Vagina (tissue), 2 donors: ENCODE results near the gene TSTD1. TPM values are rescaled to one million over a fixed set of nuclear protein-coding genes. Genes with fewer than 3 reads are reported as not detected.
"Not testable (repeated sequence)": the region's sequence is repeated elsewhere in the genome, so short reads cannot be mapped to it uniquely, and the experiment has no call there.

Source experiments
- DNase-seq, 2 donors: peaks; one replicate each; pipeline ENCODE4 v3.0.0-alpha.2; 2017; ENCODE audit errors: extremely low spot score in 2 of 2
- H3K27ac ChIP-seq: fragments of 200-600 bp; sonication (generic); one replicate; pipeline ENCODE4 v1.5.1; 2019
- H3K27me3 ChIP-seq: fragments of 200-600 bp; sonication (generic); one replicate; pipeline ENCODE4 v1.5.1; 2019
- H3K36me3 ChIP-seq, 2 donors: fragments of 200-600 bp; sonication (generic); one replicate each; pipeline ENCODE4 v1.5.1; 2017 to 2019
- H3K4me1 ChIP-seq: fragments of 200-600 bp; sonication (generic); one replicate; pipeline ENCODE4 v1.5.1; 2019
- H3K4me3 ChIP-seq, 2 donors: fragments of 200-600 bp; sonication (generic); 1 replicate in 1 of 2; 2 replicates in 1 of 2; pipeline ENCODE4 v1.5.1; 2016 to 2019
- H3K9me3 ChIP-seq: fragments of 200-600 bp; sonication (generic); one replicate; pipeline ENCODE4 v1.5.1; 2019
- CTCF ChIP-seq, 3 experiments: fragments of 450-650 bp in 2 of 3; fragments of 200-600 bp in 1 of 3; sonication (generic) in 1 of 3; IDR thresholded peaks; one replicate each; pipeline ENCODE4 v1.5.1; 2017 to 2019; ENCODE audit warnings: antibody characterized with exemption in 3 of 3, mild to moderate bottlenecking in 2 of 3, moderate library complexity in 2 of 3
- POLR2A ChIP-seq, 2 donors: fragments of 450-650 bp; IDR thresholded peaks; one replicate each; pipeline ENCODE4 v1.6.1; 2017; ENCODE audit warnings: antibody characterized with exemption in 2 of 2, mild to moderate bottlenecking in 2 of 2, moderate library complexity in 2 of 2
- POLR2AphosphoS5 ChIP-seq, 2 donors: sonication (generic); formaldehyde crosslinking; IDR thresholded peaks; one replicate each; pipeline ENCODE4 v1.9.0; 2017; ENCODE audit warnings: antibody characterized with exemption in 2 of 2, mild to moderate bottlenecking in 2 of 2, low read depth in 1 of 2; ENCODE audit not compliant: insufficient read depth in 1 of 2
- intact Hi-C: fragments of 100-400 bp; cut with DNase I; formaldehyde crosslinking; loops from one replicate; pipeline ENCODE4 v1.15.1; 2023
- total RNA-seq: library from RNA; depleted of rRNA; stranded (reverse); fragments of >200 nt; gene quantifications from one replicate; pipeline ENCODE4 v1.2.3, GENCODE V29; 2016

Gene TSTD1
- total RNA-seq, 1 donor from 2014 or later: 44.7 TPM

- H3K4me3 ChIP-seq: no peak overlapping the region
- peaks cover 5% of the 10 kb centered on the region for H3K4me1 ChIP-seq
- DNase-seq: no peak
- H3K27me3 ChIP-seq: no peaks in the 10 kb centered on the region
- no peaks in the 10 kb centered on the region for H3K9me3 ChIP-seq
- no peak overlapping the region for H3K27ac ChIP-seq
- intact Hi-C loops: no loop called here
- no peak for TF ChIP-seq CTCF (IDR thresholded peaks at IDR 0.05)
- no peak for TF ChIP-seq POLR2AphosphoS5 (IDR thresholded peaks at IDR 0.05; ENCODE audit: insufficient read depth in 1 of 2, low read depth in 1 of 2)
- no peaks in the 10 kb centered on the region for H3K36me3 ChIP-seq
These were observed 32.0 kb upstream of the TSTD1 start for GRCh38 chr1:161070761-161071160.

- Histone ChIP-seq H3K36me3 (no peaks in the 10 kb centered on the region), H3K4me1 (peaks cover 5% of the 10 kb centered on the region), H3K27ac (peak within 1 kb of the TSS; percentile 59), H3K9me3 (no peaks in the 10 kb centered on the region), H3K4me3 (peak within 1 kb of the TSS; percentile 24 to 42), H3K27me3 (no peaks in the 10 kb centered on the region)
- DNase-seq: no peak
- TF ChIP-seq POLR2AphosphoS5 (IDR thresholded peaks at IDR 0.05; ENCODE audit: insufficient read depth in 1 of 2, low read depth in 1 of 2) (peak in 1 of 2 donors; percentile 60), POLR2A (IDR thresholded peaks at IDR 0.05) (no peak), CTCF (IDR thresholded peaks at IDR 0.05) (no peak)
- intact Hi-C loops: no loop called here
These were observed 31.0 kb upstream of the TSTD1 start, which contains the start of gene ARHGAP30 for GRCh38 chr1:161069731-161070270. TSS of gene ARHGAP30 (minus strand) at chr1:161069891. CDS start at chr1:161069624, 267 bp downstream.

- TF ChIP-seq CTCF (IDR thresholded peaks at IDR 0.05) (no peak), POLR2AphosphoS5 (IDR thresholded peaks at IDR 0.05; ENCODE audit: insufficient read depth in 1 of 2, low read depth in 1 of 2) (no peak), POLR2A (IDR thresholded peaks at IDR 0.05) (no peak)
- intact Hi-C loops: no loop called here
- Histone ChIP-seq H3K9me3 (no peaks in the 10 kb centered on the region), H3K27ac (peak overlapping the region; percentile 59), H3K4me3 (peak overlapping the region; percentile 24 to 42), H3K36me3 (no peaks in the 10 kb centered on the region), H3K27me3 (no peaks in the 10 kb centered on the region), H3K4me1 (peaks cover 5% of the 10 kb centered on the region)
- DNase-seq: no peak
These were observed 30.5 kb upstream of the TSTD1 start for GRCh38 chr1:161069241-161069640.

- H3K27me3 ChIP-seq: no peaks in the 10 kb centered on the region
- H3K4me3 ChIP-seq: peak overlapping the region; percentile 24 to 42
- intact Hi-C loops: no loop called here
- peak overlapping the region; percentile 59 for H3K27ac ChIP-seq
- no peak for TF ChIP-seq CTCF (IDR thresholded peaks at IDR 0.05)
- TF ChIP-seq POLR2AphosphoS5 (IDR thresholded peaks at IDR 0.05; ENCODE audit: insufficient read depth in 1 of 2, low read depth in 1 of 2): no peak
- no peak for TF ChIP-seq POLR2A (IDR thresholded peaks at IDR 0.05)
- no peak for DNase-seq
- H3K36me3 ChIP-seq: no peaks in the 10 kb centered on the region
- H3K4me1 ChIP-seq: peaks cover 4% of the 10 kb centered on the region
- no peaks in the 10 kb centered on the region for H3K9me3 ChIP-seq
These were observed 29.8 kb upstream of the TSTD1 start for GRCh38 chr1:161068306-161069234.

- no peak for TF ChIP-seq POLR2A (IDR thresholded peaks at IDR 0.05)
- TF ChIP-seq CTCF (IDR thresholded peaks at IDR 0.05): no peak
- no peak for TF ChIP-seq POLR2AphosphoS5 (IDR thresholded peaks at IDR 0.05; ENCODE audit: insufficient read depth in 1 of 2, low read depth in 1 of 2)
- no peak for DNase-seq
- H3K9me3 ChIP-seq: no peaks in the 10 kb centered on the region
- no peaks in the 10 kb centered on the region for H3K36me3 ChIP-seq
- no peak overlapping the region for H3K27ac ChIP-seq
- H3K27me3 ChIP-seq: no peaks in the 10 kb centered on the region
- H3K4me1 ChIP-seq: no peaks in the 10 kb centered on the region
- no peak overlapping the region for H3K4me3 ChIP-seq
- intact Hi-C loops: no loop called here
These were observed 27.9 kb upstream of the TSTD1 start for GRCh38 chr1:161066694-161067093.

- H3K27ac ChIP-seq, H3K36me3 ChIP-seq: not testable (repeated sequence)
These were observed 26.9 kb upstream of the TSTD1 start for GRCh38 chr1:161065681-161066080.

GRCh38 chr1:161063936-161064335 lies 25.2 kb upstream of the TSTD1 start:
- H3K4me1 ChIP-seq, H3K36me3 ChIP-seq, intact Hi-C loops, H3K4me3 ChIP-seq, DNase-seq, H3K9me3 ChIP-seq, H3K27ac ChIP-seq, H3K27me3 ChIP-seq: not testable (repeated sequence)

More at GRCh38 chr1:161065681-161066080, 26.9 kb upstream of the TSTD1 start:
- intact Hi-C loops, H3K4me1 ChIP-seq, H3K4me3 ChIP-seq, H3K27me3 ChIP-seq, DNase-seq, H3K9me3 ChIP-seq: not testable (repeated sequence)
